GM18519 (cell line): Measurements from ENCODE around the gene MCM10.

Source experiments
- ATAC-seq: cut with Tn5 transposase; IDR thresholded peaks from one replicate; pipeline ENCODE4 v1.9.1; 2021; ENCODE audit warnings: mild to moderate bottlenecking, moderate library complexity; ENCODE audit not compliant: unreplicated experiment, low FRiP score

MCM10 gene

GRCh38 chr10:13256627-13257026, 95.3 kb downstream of the MCM10 start:
- ATAC-seq, result no peak

- ATAC-seq, result no peak
Observed at GRCh38 chr10:13257621-13258140, 96.3 kb downstream of the MCM10 start.
